ENCODE data around the gene STK10. TPM values are rescaled to one million over a fixed set of nuclear protein-coding genes. Genes with fewer than 3 reads are reported as not detected.

Gene STK10
- total and polyA plus RNA-seq, 9 of the 15 experiments (the other 6 are each of a cell fraction or from before 2014, with no cell fraction given): 0.30 to 6.7 (median 2.4) TPM

DNA sequence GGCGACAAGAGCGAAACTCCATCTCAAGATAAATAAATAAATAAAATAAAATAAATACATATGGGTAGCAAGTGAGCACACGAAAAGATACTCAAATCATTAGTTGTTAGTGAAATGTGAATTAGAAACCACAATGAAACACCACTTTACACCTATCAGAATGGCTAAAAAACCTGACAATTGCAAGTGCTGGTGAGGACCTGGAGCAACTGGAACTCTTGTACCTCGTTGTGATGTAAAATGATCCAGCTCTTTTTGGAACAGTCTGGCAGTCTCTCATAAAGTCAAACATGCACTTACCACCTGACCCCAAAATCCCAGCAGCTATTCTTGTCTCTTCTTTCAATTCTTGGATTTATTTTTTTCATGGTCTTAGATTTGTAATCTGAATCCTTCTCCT lies 112.4 kb downstream of the STK10 start:
- in situ Hi-C loops (cut with MboI): no loop called here
- BruUV-seq (replicated peaks): no TSS peak
- TF ChIP-seq TRIM28 (IDR thresholded peaks at IDR 0.05) (peak; percentile 26; the same call in 1 of the 2 replicates), MECOM (CRISPR knock-in tag; IDR thresholded peaks at IDR 0.05) (no peak), ZFP36 (IDR thresholded peaks at IDR 0.05; ENCODE audit: low read depth, low read length, partially characterized antibody) (peak; percentile 85), ZBED1 (IDR thresholded peaks at IDR 0.05) (no peak), RBM25 (IDR thresholded peaks at IDR 0.05; ENCODE audit: low read depth, low read length, severe bottlenecking) (peak; percentile 97), BCOR (IDR thresholded peaks at IDR 0.05) (0 out of 2 replicates have a peak, but pooled peaks have one; percentile 14), TRIM24 (IDR thresholded peaks at IDR 0.05) (0 out of 4 replicates have a peak, but pooled peaks of 1 of the 2 experiments have one; percentile 15)
- TF ChIP-seq, protein P1, sequence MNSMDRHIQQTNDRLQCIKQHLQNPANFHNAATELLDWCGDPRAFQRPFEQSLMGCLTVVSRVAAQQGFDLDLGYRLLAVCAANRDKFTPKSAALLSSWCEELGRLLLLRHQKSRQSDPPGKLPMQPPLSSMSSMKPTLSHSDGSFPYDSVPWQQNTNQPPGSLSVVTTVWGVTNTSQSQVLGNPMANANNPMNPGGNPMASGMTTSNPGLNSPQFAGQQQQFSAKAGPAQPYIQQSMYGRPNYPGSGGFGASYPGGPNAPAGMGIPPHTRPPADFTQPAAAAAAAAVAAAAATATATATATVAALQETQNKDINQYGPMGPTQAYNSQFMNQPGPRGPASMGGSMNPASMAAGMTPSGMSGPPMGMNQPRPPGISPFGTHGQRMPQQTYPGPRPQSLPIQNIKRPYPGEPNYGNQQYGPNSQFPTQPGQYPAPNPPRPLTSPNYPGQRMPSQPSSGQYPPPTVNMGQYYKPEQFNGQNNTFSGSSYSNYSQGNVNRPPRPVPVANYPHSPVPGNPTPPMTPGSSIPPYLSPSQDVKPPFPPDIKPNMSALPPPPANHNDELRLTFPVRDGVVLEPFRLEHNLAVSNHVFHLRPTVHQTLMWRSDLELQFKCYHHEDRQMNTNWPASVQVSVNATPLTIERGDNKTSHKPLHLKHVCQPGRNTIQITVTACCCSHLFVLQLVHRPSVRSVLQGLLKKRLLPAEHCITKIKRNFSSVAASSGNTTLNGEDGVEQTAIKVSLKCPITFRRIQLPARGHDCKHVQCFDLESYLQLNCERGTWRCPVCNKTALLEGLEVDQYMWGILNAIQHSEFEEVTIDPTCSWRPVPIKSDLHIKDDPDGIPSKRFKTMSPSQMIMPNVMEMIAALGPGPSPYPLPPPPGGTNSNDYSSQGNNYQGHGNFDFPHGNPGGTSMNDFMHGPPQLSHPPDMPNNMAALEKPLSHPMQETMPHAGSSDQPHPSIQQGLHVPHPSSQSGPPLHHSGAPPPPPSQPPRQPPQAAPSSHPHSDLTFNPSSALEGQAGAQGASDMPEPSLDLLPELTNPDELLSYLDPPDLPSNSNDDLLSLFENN (IDR thresholded peaks at IDR 0.05; ENCODE audit: low read depth in 2 of 2, low read length in 2 of 2): no peak
- TF ChIP-seq, protein P2, sequence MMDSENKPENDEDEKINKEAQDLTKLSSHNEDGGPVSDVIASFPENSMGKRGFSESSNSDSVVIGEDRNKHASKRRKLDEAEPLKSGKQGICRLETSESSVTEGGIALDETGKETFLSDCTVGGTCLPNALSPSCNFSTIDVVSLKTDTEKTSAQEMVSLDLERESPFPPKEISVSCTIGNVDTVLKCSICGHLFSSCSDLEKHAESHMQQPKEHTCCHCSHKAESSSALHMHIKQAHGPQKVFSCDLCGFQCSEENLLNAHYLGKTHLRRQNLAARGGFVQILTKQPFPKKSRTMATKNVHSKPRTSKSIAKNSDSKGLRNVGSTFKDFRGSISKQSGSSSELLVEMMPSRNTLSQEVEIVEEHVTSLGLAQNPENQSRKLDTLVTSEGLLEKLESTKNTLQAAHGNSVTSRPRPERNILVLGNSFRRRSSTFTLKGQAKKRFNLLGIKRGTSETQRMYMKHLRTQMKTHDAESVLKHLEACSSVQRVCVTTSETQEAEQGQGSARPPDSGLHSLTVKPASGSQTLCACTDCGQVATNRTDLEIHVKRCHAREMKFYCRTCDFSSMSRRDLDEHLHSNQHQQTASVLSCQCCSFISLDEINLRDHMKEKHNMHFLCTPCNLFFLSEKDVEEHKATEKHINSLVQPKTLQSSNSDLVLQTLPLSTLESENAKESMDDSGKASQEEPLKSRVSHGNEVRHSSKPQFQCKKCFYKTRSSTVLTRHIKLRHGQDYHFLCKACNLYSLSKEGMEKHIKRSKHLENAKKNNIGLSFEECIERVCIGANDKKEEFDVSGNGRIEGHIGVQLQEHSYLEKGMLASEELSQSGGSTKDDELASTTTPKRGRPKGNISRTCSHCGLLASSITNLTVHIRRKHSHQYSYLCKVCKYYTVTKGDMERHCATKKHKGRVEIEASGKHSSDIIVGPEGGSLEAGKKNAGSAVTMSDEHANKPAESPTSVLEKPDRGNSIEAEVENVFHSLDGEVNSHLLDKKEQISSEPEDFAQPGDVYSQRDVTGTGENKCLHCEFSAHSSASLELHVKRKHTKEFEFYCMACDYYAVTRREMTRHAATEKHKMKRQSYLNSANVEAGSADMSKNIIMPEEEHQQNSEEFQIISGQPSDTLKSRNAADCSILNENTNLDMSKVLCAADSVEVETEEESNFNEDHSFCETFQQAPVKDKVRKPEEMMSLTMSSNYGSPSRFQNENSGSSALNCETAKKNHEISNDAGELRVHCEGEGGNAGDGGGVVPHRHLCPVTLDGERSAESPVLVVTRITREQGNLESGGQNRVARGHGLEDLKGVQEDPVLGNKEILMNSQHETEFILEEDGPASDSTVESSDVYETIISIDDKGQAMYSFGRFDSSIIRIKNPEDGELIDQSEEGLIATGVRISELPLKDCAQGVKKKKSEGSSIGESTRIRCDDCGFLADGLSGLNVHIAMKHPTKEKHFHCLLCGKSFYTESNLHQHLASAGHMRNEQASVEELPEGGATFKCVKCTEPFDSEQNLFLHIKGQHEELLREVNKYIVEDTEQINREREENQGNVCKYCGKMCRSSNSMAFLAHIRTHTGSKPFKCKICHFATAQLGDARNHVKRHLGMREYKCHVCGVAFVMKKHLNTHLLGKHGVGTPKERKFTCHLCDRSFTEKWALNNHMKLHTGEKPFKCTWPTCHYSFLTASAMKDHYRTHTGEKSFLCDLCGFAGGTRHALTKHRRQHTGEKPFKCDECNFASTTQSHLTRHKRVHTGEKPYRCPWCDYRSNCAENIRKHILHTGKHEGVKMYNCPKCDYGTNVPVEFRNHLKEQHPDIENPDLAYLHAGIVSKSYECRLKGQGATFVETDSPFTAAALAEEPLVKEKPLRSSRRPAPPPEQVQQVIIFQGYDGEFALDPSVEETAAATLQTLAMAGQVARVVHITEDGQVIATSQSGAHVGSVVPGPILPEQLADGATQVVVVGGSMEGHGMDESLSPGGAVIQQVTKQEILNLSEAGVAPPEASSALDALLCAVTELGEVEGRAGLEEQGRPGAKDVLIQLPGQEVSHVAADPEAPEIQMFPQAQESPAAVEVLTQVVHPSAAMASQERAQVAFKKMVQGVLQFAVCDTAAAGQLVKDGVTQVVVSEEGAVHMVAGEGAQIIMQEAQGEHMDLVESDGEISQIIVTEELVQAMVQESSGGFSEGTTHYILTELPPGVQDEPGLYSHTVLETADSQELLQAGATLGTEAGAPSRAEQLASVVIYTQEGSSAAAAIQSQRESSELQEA (IDR thresholded peaks at IDR 0.05; ENCODE audit: low read depth): peak; percentile 39; the same call in 1 of the 2 replicates

More for the DNA sequence above, 112.4 kb downstream of the STK10 start:
- H2AFZ ChIP-seq (ENCODE audit: low read depth, low read length): no peak overlapping the region
- no peak for ATAC-seq
- no peak overlapping the region for H3K4me2 ChIP-seq (ENCODE audit: insufficient read depth, low read length)
- DNase-seq (ENCODE audit: extremely low read depth in 1 of 4, low spot score in 3 of 4): no peak
- ChIA-PET CTCF (ENCODE audit: low intra/inter-chr PET ratio) (no interaction called here), POLR2A (interaction anchor here (1.0 kb wide), 1 partner anchor 16 kb away, joined by 3 read pairs; no protein-coding TSS in a partner anchor)
- no peaks in the 10 kb centered on the region for H3K79me2 ChIP-seq (ENCODE audit: control insufficient read depth, insufficient read depth, low read length)
- H3K36me3 ChIP-seq (ENCODE audit: control insufficient read depth, insufficient read depth, low read length): no peaks in the 10 kb centered on the region
- FAIRE-seq: no peak
- no peak overlapping the region for H3K27ac ChIP-seq (ENCODE audit: extremely low read depth, low read depth, low read length)
- H3K27me3 ChIP-seq (ENCODE audit: control insufficient read depth in 2 of 2, insufficient read depth in 2 of 2, low read length in 2 of 2): no peaks in the 10 kb centered on the region
- WGBS (ENCODE audit: insufficient coverage, low coverage, missing lambda C conversion rate): 49% methylated on average over 4 of the region's 4 CpGs
- no peak overlapping the region for H3K4me3 ChIP-seq
- no peak overlapping the region for H3K9ac ChIP-seq (ENCODE audit: insufficient read depth in 1 of 2, low read depth in 2 of 2, low read length in 2 of 2)
- H3K9me3 ChIP-seq (replicated peaks; ENCODE audit: control insufficient read depth, insufficient read depth, low read depth, low read length): 0 out of 2 replicates have a peak, but pooled peaks cover 1% of the 10 kb centered on the region
- no peaks in the 10 kb centered on the region for H4K20me1 ChIP-seq (replicated peaks; ENCODE audit: control insufficient read depth, insufficient read depth, low read length)
- no peaks in the 10 kb centered on the region for H3K9me1 ChIP-seq (ENCODE audit: control insufficient read depth, insufficient read depth, low read length)
- H3K4me1 ChIP-seq (replicated peaks in 1 of 2; ENCODE audit: control insufficient read depth in 2 of 2, insufficient read depth in 2 of 2, low read length in 2 of 2): no peaks in the 10 kb centered on the region; a peak in 2 of 5 replicates
- intact Hi-C loops (cut with micrococcal nuclease): no loop called here
